CD8-positive, alpha-beta memory T cell (primary cell): ENCODE results near the gene CNKSR1. TPM values are rescaled to one million over a fixed set of nuclear protein-coding genes. Genes with fewer than 3 reads are reported as not detected.

Experiments used
- CTCF ChIA-PET: fragments of 350-600 bp; sonication (Branson Sonifier 250); formaldehyde crosslinking; loops from one replicate; lab custom pipeline; 2021; ENCODE audit warnings: antibody characterized with exemption; lab: Charles Lee
- POLR2A ChIA-PET: fragments of 350-600 bp; sonication (Branson Sonifier 250); formaldehyde crosslinking; loops from one replicate; lab custom pipeline; 2021; ENCODE audit warnings: antibody characterized with exemption; lab: Charles Lee
- DNase-seq, 5 donors: peaks; one replicate each; pipeline versions ENCODE4 v3.0.0 to v3.0.0-alpha.2; 2020 to 2022; ENCODE audit warnings: mixed read lengths in 1 of 5
- H3K27ac ChIP-seq: one replicate; pipeline ENCODE4 v1.7.0; 2013; ENCODE audit warnings: low read depth, mild to moderate bottlenecking, low read length, moderate library complexity
- H3K27me3 ChIP-seq: 2 replicates; pipeline ENCODE4 v1.7.0; 2013; ENCODE audit warnings: low read length, mild to moderate bottlenecking; ENCODE audit not compliant: insufficient read depth, poor library complexity, severe bottlenecking
- H3K36me3 ChIP-seq: 2 replicates; pipeline ENCODE4 v1.7.0; 2013; ENCODE audit warnings: mild to moderate bottlenecking, low read length, moderate library complexity; ENCODE audit not compliant: insufficient read depth
- H3K4me1 ChIP-seq: 2 replicates; pipeline ENCODE4 v1.7.0; 2013; ENCODE audit warnings: mild to moderate bottlenecking, low read length, moderate library complexity; ENCODE audit not compliant: insufficient read depth
- H3K4me3 ChIP-seq: 2 replicates; pipeline ENCODE4 v1.7.0; 2013; ENCODE audit warnings: mild to moderate bottlenecking, low read length
- H3K9me3 ChIP-seq: 2 replicates; pipeline ENCODE4 v1.7.0; 2013; ENCODE audit warnings: mild to moderate bottlenecking, low read length
- H3K27ac Mint-ChIP-seq, 8 donors: one replicate each; pipeline ENCODE4 v1.8.0; 2020 to 2021; ENCODE audit warnings: mixed read lengths in 8 of 8, mild to moderate bottlenecking in 6 of 8, inconsistent platforms in 3 of 8, moderate library complexity in 3 of 8
- H3K27me3 Mint-ChIP-seq, 2 donors: one replicate each; pipeline ENCODE4 v1.8.0; 2020 to 2021; ENCODE audit warnings: mixed read lengths in 2 of 2, mild to moderate bottlenecking in 1 of 2, moderate library complexity in 1 of 2
- H3K36me3 Mint-ChIP-seq, 3 donors: one replicate each; pipeline ENCODE4 v1.8.0; 2020 to 2021; ENCODE audit warnings: mixed read lengths in 3 of 3, inconsistent platforms in 1 of 3, mild to moderate bottlenecking in 1 of 3
- H3K4me1 Mint-ChIP-seq, 3 donors: one replicate each; pipeline ENCODE4 v1.8.0; 2020 to 2021; ENCODE audit warnings: mixed read lengths in 3 of 3, inconsistent platforms in 1 of 3, mild to moderate bottlenecking in 1 of 3
- H3K4me3 Mint-ChIP-seq, 7 donors: one replicate each; pipeline ENCODE4 v1.8.0; 2020 to 2021; ENCODE audit warnings: mixed read lengths in 7 of 7, mild to moderate bottlenecking in 6 of 7, moderate library complexity in 4 of 7, inconsistent platforms in 2 of 7
- H3K9me3 Mint-ChIP-seq, 5 donors: one replicate each; pipeline ENCODE4 v1.8.0; 2020 to 2022; ENCODE audit warnings: mixed read lengths in 5 of 5, mild to moderate bottlenecking in 3 of 5, moderate library complexity in 2 of 5, inconsistent platforms in 1 of 5
- polyA plus RNA-seq: library from polyadenylated mRNA; unstranded; fragments of 300-500 nt; fragmentation: Illumina TruSeq; gene quantifications from one replicate; pipeline ENCODE4 v1.2.3, GENCODE V29; 2021
- total RNA-seq, 2 experiments: library from RNA; stranded (reverse); gene quantifications; one replicate each; pipeline ENCODE4 v1.2.3, GENCODE V29; 2021

Gene CNKSR1
- total and polyA plus RNA-seq, 3 experiments from 2014 or later = 0.37 to 0.86 TPM; not detected in 1

GRCh38 chr1:26169198-26169554 is 8.1 kb upstream of the CNKSR1 start:
- H3K27ac Mint-ChIP-seq = peak overlapping the region in 7 of 8 donors; percentile 39 to 90 (median 80)
- peak overlapping the region; percentile 86 to 95 (median 88) for H3K4me3 Mint-ChIP-seq
- Histone ChIP-seq H3K4me1 (peaks cover 21% of the 10 kb centered on the region), H3K27ac (peak overlapping the region; percentile 86), H3K36me3 (no peaks in the 10 kb centered on the region), H3K9me3 (no peaks in the 10 kb centered on the region), H3K4me3 (peak overlapping the region; percentile 68), H3K27me3 (no peaks in the 10 kb centered on the region)
- peaks cover 0 to 2% of the 10 kb centered on the region in 2 donors for H3K27me3 Mint-ChIP-seq
- DNase-seq = no peak
- no peaks in the 10 kb centered on the region for H3K9me3 Mint-ChIP-seq
- ChIA-PET POLR2A (interaction anchor here (1.1 kb wide), 1 partner anchor 65 kb away, joined by 6 read pairs; the partner anchor contains the start of gene CEP85), CTCF (interaction anchor here (0.7 to 8.2 kb wide), 31 partner anchors 9 to 271 kb away, joined by 3 to 87 read pairs (median 5); partner anchors contain the start of genes CATSPER4, CD52, CEP85 and DHDDS)
- peaks cover 12 to 29% (median 22%) of the 10 kb centered on the region in 3 donors for H3K4me1 Mint-ChIP-seq
- peaks cover 0 to 6% (median 0%) of the 10 kb centered on the region in 3 donors for H3K36me3 Mint-ChIP-seq

- Histone ChIP-seq H3K9me3 (no peaks in the 10 kb centered on the region), H3K27me3 (no peaks in the 10 kb centered on the region), H3K4me3 (peak within 1 kb of the TSS; percentile 68), H3K4me1 (peaks cover 17% of the 10 kb centered on the region), H3K36me3 (no peaks in the 10 kb centered on the region), H3K27ac (peak within 1 kb of the TSS; percentile 86)
- Mint-ChIP-seq H3K4me3 (peak within 1 kb of the TSS; percentile 86 to 95 (median 88)), H3K4me1 (peaks cover 12 to 25% (median 22%) of the 10 kb centered on the region in 3 donors), H3K9me3 (no peaks in the 10 kb centered on the region), H3K36me3 (peaks cover 0 to 6% (median 0%) of the 10 kb centered on the region in 3 donors), H3K27ac (peak within 1 kb of the TSS; percentile 39 to 97 (median 85)), H3K27me3 (peaks cover 0 to 2% of the 10 kb centered on the region in 2 donors)
- ChIA-PET CTCF (interaction anchor here (0.7 to 8.2 kb wide), 37 partner anchors 9 to 272 kb away, joined by 3 to 87 read pairs (median 5); partner anchors contain the start of genes CATSPER4, CD52, CEP85 and DHDDS), POLR2A (interaction anchor here (1.0 to 1.1 kb wide), 2 partner anchors 64 to 221 kb away, joined by 3 to 6 read pairs; partner anchors contain the start of gene CEP85)
- peak; percentile 71 to 88 (median 81) for DNase-seq
These were observed 7.4 kb upstream of the CNKSR1 start, which contains the start of gene ZNF593 for GRCh38 chr1:26169669-26170471. Gene ZNF593 (plus strand): TSS chr1:26169908. CDS start chr1:26169984, 76 bp downstream.

DNA sequence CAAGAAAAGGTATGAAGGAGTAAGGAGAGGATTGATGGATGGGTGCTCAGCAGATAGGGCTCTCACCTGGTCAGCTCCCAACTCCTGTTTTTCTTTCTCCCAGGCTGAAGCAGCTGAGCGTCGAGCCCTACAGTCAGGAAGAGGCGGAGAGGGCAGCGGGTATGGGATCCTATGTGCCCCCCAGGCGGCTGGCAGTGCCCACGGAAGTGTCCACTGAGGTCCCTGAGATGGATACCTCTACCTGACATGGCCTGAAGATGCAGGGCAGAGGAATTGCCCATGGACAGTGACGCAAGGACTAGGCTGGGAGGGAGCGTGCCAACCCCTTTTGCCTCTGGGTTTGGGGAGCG is 6.8 kb upstream of the CNKSR1 start:
- H3K9me3 ChIP-seq = no peaks in the 10 kb centered on the region
- POLR2A ChIA-PET = interaction anchor here (1.0 kb wide), 1 partner anchor 221 kb away, joined by 3 read pairs; no protein-coding TSS in a partner anchor
- H3K4me1 Mint-ChIP-seq = peaks cover 12 to 25% (median 22%) of the 10 kb centered on the region in 3 donors
- DNase-seq = no peak
- peak overlapping the region; percentile 86 to 95 (median 88) for H3K4me3 Mint-ChIP-seq
- CTCF ChIA-PET = interaction anchor here (0.7 to 8.2 kb wide), 24 partner anchors 8 to 272 kb away, joined by 3 to 87 read pairs (median 5); partner anchors contain the start of genes CATSPER4, CD52, CEP85 and DHDDS
- peak overlapping the region in 7 of 8 donors; percentile 39 to 89 (median 82) for H3K27ac Mint-ChIP-seq
- peak overlapping the region; percentile 68 for H3K4me3 ChIP-seq
- H3K36me3 Mint-ChIP-seq = peaks cover 0 to 6% (median 0%) of the 10 kb centered on the region in 3 donors
- H3K27me3 ChIP-seq = no peaks in the 10 kb centered on the region
- H3K9me3 Mint-ChIP-seq = no peaks in the 10 kb centered on the region
- peaks cover 0 to 2% of the 10 kb centered on the region in 2 donors for H3K27me3 Mint-ChIP-seq
- no peaks in the 10 kb centered on the region for H3K36me3 ChIP-seq
- peak overlapping the region; percentile 86 for H3K27ac ChIP-seq
- peaks cover 17% of the 10 kb centered on the region for H3K4me1 ChIP-seq

DNA sequence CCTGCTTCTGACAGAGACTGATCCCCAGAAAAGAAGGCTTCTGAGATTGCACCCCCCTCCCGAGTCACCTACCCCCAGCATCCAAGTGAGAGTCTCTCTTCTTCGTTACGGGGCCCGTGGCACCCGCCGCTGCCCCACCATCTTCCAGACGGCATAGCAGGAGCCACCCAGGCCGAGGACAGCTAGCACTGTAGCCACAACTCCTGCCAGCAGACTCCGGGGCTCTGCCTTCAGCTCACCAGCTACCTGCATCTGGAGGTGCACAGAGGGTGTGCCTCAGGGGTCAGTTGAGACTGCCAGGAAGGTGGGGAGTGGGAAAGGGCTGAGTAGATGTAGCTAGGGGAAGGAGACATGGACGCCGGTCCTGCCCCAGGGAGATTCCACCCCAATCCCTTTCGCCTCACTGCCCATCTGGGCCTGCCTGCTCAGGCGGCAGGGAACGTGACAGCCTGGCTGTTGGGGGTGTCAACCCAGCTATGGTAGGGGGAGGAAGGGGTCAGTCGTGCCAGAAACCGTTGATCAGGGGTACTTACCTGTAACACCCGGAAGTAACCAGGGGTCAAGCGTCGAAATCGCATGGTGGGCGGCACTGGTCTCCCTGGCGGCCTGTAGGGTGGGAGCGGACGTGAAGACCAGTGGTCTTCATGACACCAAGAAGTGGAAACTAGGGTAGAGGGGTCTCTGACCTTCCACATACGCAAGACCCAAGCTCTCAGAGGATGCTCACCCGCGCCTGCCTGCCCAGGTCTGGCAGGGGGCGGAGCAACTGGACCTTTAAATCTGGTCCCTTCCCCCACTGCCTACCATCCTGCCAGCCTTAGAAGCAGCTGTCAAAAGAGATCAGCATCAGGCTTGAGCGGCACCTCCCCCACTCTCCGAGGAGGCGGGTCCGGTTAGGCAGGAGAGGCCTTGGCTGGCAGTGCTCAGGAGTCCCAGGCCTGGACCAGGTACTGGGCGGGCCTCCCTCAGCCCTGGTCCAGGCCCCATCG is 5.9 kb upstream of the CNKSR1 start, which contains the start of gene ZNF593OS:
ZNF593OS (minus strand) TSS at position 749 of the 989 bp plus-strand sequence; CDS start at position 578, 171 bp downstream.
- Mint-ChIP-seq H3K9me3 (no peaks in the 10 kb centered on the region), H3K36me3 (peaks cover 0 to 6% (median 0%) of the 10 kb centered on the region in 3 donors), H3K4me1 (peaks cover 12 to 25% (median 21%) of the 10 kb centered on the region in 3 donors), H3K27me3 (no peaks in the 10 kb centered on the region), H3K27ac (peak within 1 kb of the TSS in 2 of 8 donors; percentile 51 to 60), H3K4me3 (peak within 1 kb of the TSS; percentile 86 to 95 (median 88))
- POLR2A ChIA-PET = interaction anchor here (0.7 kb wide), 1 partner anchor 405 kb away, joined by 4 read pairs; no protein-coding TSS in a partner anchor
- H3K4me3 ChIP-seq = peak within 1 kb of the TSS; percentile 68
- H3K27ac ChIP-seq = peak within 1 kb of the TSS; percentile 86
- no peaks in the 10 kb centered on the region for H3K9me3 ChIP-seq
- H3K36me3 ChIP-seq = no peaks in the 10 kb centered on the region
- DNase-seq = no peak
- CTCF ChIA-PET = interaction anchor here (0.7 to 8.2 kb wide), 7 partner anchors 27 to 246 kb away, joined by 3 to 87 read pairs (median 4); partner anchors contain the start of gene CEP85
- H3K27me3 ChIP-seq = no peaks in the 10 kb centered on the region
- H3K4me1 ChIP-seq = peaks cover 17% of the 10 kb centered on the region

GRCh38 chr1:26175346-26175745 is 1.9 kb upstream of the CNKSR1 start:
- no peaks in the 10 kb centered on the region for H3K36me3 Mint-ChIP-seq
- H3K4me3 ChIP-seq = no peak overlapping the region
- no peak for DNase-seq
- no peaks in the 10 kb centered on the region for H3K9me3 Mint-ChIP-seq
- H3K4me1 Mint-ChIP-seq = peaks cover 2 to 12% (median 7%) of the 10 kb centered on the region in 3 donors
- ChIA-PET POLR2A (no interaction called here), CTCF (no interaction called here)
- no peaks in the 10 kb centered on the region for H3K27me3 Mint-ChIP-seq
- peaks cover 9% of the 10 kb centered on the region for H3K4me1 ChIP-seq
- no peaks in the 10 kb centered on the region for H3K27me3 ChIP-seq
- no peaks in the 10 kb centered on the region for H3K36me3 ChIP-seq
- H3K27ac ChIP-seq = no peak overlapping the region
- H3K9me3 ChIP-seq = no peaks in the 10 kb centered on the region
- H3K27ac Mint-ChIP-seq = no peak overlapping the region
- no peak overlapping the region for H3K4me3 Mint-ChIP-seq

DNA sequence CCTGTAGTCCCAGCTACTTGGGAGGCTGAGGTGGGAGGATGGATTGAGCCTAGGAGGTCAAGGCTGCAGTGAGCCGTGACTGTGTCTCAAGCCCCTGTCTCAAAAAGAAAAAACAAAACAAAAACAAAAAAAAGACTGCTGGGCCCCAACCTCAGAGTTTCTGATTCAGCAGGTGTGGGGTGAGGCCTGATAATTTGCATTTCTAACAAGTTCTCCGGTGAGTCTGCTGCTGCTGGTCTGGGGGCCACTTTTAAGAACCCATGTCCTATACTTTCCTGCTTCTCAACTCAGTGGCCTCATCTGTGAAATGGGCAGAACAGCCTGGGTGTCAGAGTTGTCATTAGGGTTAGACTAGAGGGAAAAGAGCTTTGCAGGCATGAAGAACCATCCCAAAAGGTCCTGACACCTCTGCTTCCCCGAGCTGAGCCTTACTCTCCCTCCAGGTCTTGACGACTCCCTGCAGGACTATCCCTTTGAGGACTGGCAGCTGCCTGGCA is 2.8 kb downstream of the CNKSR1 start:
- DNase-seq = no peak
- H3K4me1 Mint-ChIP-seq = no peaks in the 10 kb centered on the region
- no peaks in the 10 kb centered on the region for H3K9me3 Mint-ChIP-seq
- CTCF ChIA-PET = interaction anchor here (1.4 to 1.6 kb wide), 3 partner anchors 10 to 54 kb away, joined by 4 to 6 read pairs (median 6); partner anchors contain the start of genes C1orf232, CEP85 and ZNF593
- Histone ChIP-seq H3K9me3 (no peaks in the 10 kb centered on the region), H3K4me3 (no peak overlapping the region), H3K27ac (no peak overlapping the region), H3K36me3 (no peaks in the 10 kb centered on the region), H3K27me3 (no peaks in the 10 kb centered on the region), H3K4me1 (no peaks in the 10 kb centered on the region)
- H3K27ac Mint-ChIP-seq = no peak overlapping the region
- H3K36me3 Mint-ChIP-seq = no peaks in the 10 kb centered on the region
- H3K27me3 Mint-ChIP-seq = no peaks in the 10 kb centered on the region
- no peak overlapping the region for H3K4me3 Mint-ChIP-seq
- POLR2A ChIA-PET = no interaction called here
